Forelimb muscle (tissue), 1 donor: ENCODE measurements around the gene TNFRSF12A. TPM values are rescaled to one million over a fixed set of nuclear protein-coding genes. Genes with fewer than 3 reads are reported as not detected.
"Not testable (repeated sequence)": the region's sequence is repeated elsewhere in the genome, so short reads cannot be mapped to it uniquely, and the experiment has no call there.

Experiments
- DNase-seq: peaks from one replicate; pipeline ENCODE4 v3.0.0-alpha.2; 2013; ENCODE audit warnings: low read depth
- polyA plus RNA-seq: library from polyadenylated mRNA; unstranded; fragments of 120-200 nt; gene quantifications from one replicate; pipeline ENCODE4 v1.2.1, GENCODE V29; 2013; ENCODE audit not compliant: insufficient read length

Gene TNFRSF12A
- polyA plus RNA-seq, 1 donor = 79.1 TPM

DNA sequence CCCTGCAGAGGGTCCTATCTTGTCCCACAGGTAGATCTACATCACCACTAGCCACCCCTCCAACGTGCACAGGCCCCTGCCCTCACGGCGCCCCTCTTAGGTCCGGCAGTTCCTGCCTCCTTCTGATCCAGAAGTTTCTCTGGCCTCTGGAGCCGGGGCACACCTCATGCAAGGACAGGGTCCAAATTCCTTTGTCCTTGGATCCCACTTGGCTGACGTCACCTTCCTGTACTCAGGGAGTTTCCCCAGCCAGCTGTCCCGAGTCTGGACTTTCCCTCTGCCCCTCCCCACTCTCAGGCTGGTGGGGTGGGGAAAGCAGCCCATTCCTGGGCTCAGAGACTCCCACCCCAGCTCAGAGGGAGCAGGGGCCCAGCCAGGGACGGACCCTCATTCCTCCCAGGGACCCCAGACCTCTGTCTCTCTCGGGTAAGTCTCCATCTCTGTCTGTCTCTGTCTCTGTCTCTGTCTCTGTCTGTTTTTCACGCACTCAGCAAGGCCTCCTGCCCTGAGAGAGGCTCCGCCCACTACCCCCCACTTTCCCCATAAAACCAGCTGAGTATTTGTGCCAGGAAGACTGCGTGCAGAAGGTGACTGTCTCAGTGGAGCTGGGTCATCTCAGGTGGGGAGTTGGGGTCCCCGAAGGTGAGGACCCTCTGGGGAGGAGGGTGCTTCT, 45.0 kb downstream of the TNFRSF12A start, which contains the start of gene IL32:
IL32 (plus strand) TSS at position 572 of the 673 bp plus-strand sequence. CDS start 172 bp downstream, outside the sequence.
- peak; percentile 79 for DNase-seq

GRCh38 chr16:3065742-3066439, 45.7 kb downstream of the TNFRSF12A start:
- no peak for DNase-seq

DNA sequence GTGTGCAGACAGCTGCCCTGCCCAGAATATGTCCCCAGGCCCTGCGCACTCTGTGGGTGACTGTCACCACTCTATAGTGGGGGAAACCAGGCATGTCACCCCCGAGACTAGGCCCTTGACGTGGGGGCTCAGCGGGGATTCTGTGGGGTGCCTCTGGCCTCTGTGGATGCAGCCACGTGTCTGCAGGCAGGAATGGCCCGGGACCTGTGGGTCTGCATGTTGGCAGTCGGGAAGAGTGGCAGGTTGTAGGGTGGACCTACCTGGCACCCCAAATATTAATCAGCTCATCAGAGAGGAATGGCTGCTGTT, 46.2 kb downstream of the TNFRSF12A start:
- no peak for DNase-seq

DNA sequence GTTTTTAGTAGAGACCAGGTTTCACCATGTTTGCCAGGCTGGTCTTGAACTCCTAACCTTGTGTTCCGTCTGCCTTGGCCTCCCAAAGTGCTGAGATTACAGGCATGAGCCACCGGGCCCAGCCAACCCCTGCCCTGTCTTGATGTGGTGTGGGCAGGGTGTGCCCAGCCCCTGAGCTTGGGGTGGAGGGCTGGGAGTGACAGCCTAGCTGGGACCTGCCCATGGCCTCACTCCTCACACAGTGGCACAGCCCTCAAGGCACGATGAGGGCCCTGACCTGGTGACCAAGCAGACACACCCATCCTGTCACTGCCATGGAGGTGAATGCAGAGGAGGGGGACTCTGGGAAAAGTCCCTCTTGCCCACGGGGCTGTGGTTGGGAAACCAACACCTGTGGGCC, 48.3 kb downstream of the TNFRSF12A start:
- no peak for DNase-seq

DNA sequence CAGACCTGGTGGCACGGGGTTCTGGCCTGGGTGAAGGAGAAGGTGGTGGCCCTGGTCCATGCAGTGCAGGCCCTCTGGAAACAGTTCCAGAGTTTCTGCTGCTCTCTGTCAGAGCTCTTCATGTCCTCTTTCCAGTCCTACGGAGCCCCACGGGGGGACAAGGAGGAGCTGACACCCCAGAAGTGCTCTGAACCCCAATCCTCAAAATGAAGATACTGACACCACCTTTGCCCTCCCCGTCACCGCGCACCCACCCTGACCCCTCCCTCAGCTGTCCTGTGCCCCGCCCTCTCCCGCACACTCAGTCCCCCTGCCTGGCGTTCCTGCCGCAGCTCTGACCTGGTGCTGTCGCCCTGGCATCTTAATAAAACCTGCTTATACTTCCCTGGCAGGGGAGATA, 49.0 kb downstream of the TNFRSF12A start:
- DNase-seq = not testable (repeated sequence)

GRCh38 chr16:3070608-3071111, 50.5 kb downstream of the TNFRSF12A start:
- no peak for DNase-seq

- DNase-seq = no peak
These were observed 51.5 kb downstream of the TNFRSF12A start for GRCh38 chr16:3071655-3072054.

Other genes with a start within 250 kb of the TNFRSF12A start
- 158 TPM for gene ELOB, start 243.1 kb upstream of the TNFRSF12A start, polyA plus RNA-seq
- not detected for gene PRSS33, start 232.8 kb upstream of the TNFRSF12A start, polyA plus RNA-seq
- not detected for gene PRSS41, start 221.9 kb upstream of the TNFRSF12A start, polyA plus RNA-seq
- gene PRSS21, start 203.1 kb upstream of the TNFRSF12A start, polyA plus RNA-seq = 0.28 TPM
- gene ZG16B, start 190.1 kb upstream of the TNFRSF12A start, polyA plus RNA-seq = 0.39 TPM
- gene PRSS22, start 162.2 kb upstream of the TNFRSF12A start, polyA plus RNA-seq = not detected
- gene FLYWCH2, start 137.2 kb upstream of the TNFRSF12A start, polyA plus RNA-seq = 14.1 TPM
- 24.9 TPM for gene FLYWCH1, start 108.4 kb upstream of the TNFRSF12A start, polyA plus RNA-seq
- gene KREMEN2, start 56.1 kb upstream of the TNFRSF12A start, polyA plus RNA-seq = 4.0 TPM
- gene PAQR4, start 51.0 kb upstream of the TNFRSF12A start, polyA plus RNA-seq = 5.3 TPM
- 9.9 TPM for gene PKMYT1, start 39.9 kb upstream of the TNFRSF12A start, polyA plus RNA-seq
- gene CLDN9, start 7.4 kb upstream of the TNFRSF12A start, polyA plus RNA-seq = 3.6 TPM
- 0.19 TPM for gene CLDN6, start 2.2 kb upstream of the TNFRSF12A start, polyA plus RNA-seq
- gene HCFC1R1, start 3.6 kb downstream of the TNFRSF12A start, polyA plus RNA-seq = 109 TPM
- 18.4 TPM for gene THOC6, start 3.7 kb downstream of the TNFRSF12A start, polyA plus RNA-seq
- not detected for gene BICDL2, start 16.6 kb downstream of the TNFRSF12A start, polyA plus RNA-seq
- 1.9 TPM for gene MMP25, start 26.2 kb downstream of the TNFRSF12A start, polyA plus RNA-seq
- gene IL32, start 45.3 kb downstream of the TNFRSF12A start, polyA plus RNA-seq = 121 TPM
- 0.08 TPM for gene ZSCAN10, start 78.9 kb downstream of the TNFRSF12A start, polyA plus RNA-seq
- 13.0 TPM for gene ZNF205, start 92.2 kb downstream of the TNFRSF12A start, polyA plus RNA-seq
- 12.3 TPM for gene ZNF213, start 114.7 kb downstream of the TNFRSF12A start, polyA plus RNA-seq
- not detected for gene OR1F1, start 167.8 kb downstream of the TNFRSF12A start, polyA plus RNA-seq
- gene ZNF200, start 214.8 kb downstream of the TNFRSF12A start, polyA plus RNA-seq = 6.3 TPM
- 0.28 TPM for gene MEFV, start 236.3 kb downstream of the TNFRSF12A start, polyA plus RNA-seq